ENCODE results near the gene TMEM45A. TPM values are rescaled to one million over a fixed set of nuclear protein-coding genes. Genes with fewer than 3 reads are reported as not detected.
A peak's percentile ranks its signal among the peaks of the same experiment; 100 is the strongest.
"Not testable (repeated sequence)": the region's sequence is repeated elsewhere in the genome, so short reads cannot be mapped to it uniquely, and the experiment has no call there.

Gene TMEM45A
- total RNA-seq, 1 donor from 2014 or later = 3.2 TPM

DNA sequence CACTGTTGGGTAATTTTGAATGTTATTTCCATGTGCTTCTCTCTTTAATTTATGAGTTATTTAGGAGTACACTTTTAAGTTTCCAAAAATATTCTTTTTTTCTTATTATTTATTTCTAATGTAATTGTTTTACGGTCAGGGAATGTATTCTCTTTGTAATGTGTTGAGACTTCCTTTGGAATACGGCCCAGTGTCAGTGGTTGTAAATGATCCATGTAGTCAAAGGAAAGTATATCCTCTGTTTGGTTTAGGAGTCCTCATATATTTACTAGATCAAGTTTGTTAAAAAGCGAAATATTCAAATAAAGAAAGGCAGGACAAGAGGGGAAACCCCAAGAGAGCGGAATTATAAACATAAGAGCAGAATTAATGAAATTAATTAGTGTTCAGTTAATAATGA, 68.0 kb downstream of the TMEM45A start:
- no peak for DNase-seq
- ATAC-seq = no peak
- intact Hi-C loops (cut with micrococcal nuclease) = no loop called here

DNA sequence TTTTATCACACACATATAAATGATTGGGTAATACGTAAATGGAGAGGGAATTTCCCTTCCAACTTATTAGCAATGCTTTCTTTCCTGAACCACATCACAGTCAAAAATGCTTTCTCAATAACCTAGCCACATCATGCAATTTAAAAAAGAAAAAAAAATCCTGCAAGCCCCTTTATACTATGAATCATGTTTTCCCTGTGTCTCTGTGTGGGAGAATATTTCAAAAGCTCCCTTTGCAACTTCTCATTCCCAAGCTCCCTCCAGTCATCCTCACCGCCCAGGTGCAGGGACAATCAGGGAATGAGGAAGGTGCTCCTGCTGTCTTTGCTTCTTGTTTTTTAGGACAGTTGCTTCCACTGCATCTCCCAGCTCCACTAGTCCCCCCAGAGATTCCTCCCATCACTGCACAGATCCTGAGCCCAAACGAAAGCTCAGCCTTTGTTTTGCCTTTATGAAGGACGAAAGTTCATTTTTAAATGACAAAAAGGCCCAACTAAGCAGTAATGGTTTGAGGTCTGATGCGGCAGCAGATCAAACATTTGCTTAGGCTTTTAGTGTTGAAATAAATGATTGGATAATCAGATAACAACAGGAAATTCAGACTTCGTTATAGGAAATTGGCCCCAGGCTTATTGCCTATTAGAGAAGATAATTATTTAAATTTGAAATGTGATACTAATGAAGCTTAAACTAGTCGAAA, 69.2 kb downstream of the TMEM45A start:
- intact Hi-C loops (cut with micrococcal nuclease) = no loop called here
- DNase-seq (no peak), ATAC-seq (no peak)

DNA sequence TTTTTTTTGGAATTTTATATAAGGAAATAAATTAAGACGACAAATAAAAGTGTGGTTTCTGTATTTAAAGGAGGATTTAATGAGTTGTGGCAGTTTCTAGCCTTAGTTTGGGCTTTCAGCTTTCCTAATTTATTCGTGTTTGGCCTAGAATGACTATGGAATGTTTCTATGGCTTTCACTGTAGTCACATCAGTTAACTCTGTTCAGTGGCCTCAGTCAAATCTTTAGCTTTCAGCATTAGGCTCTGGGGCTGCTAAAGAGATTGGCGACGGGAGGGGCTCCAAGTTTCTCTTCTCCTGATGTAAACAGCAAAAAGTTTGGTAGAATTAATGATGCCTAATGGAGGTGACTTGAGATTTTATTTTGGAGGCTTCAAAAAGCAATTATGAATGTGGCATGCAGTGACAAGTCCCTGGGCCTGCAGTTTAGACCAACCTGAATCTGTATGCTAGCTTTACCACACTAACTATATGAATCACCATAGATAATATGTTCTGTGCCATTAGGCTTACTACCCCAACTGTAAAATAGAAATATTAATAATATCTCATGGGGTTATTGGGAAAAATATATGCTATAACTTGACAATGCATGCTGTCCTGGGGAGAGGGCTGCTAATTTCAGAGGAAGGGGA, 69.9 kb downstream of the TMEM45A start:
- no peak for DNase-seq
- ATAC-seq = no peak
- intact Hi-C loops (cut with micrococcal nuclease) = no loop called here

DNA sequence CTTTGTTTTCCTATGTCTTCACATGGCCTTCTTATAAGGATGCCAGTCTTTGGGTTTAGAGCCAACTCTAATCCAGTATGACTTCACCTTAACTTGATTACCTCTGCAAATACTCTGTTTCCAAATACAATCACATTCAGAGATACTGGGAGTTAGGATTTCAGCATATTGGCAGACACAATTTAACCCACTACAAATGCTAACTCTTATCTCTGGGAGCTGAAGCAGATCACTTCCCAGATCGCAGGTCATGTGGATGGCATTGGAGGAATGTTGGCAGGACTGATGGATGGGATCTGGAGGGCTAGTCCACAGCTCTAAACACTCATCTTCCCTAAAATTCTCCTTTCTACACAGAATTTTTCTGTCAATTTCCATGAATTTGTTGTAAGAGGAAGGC, 70.8 kb downstream of the TMEM45A start:
- DNase-seq (no peak), ATAC-seq (no peak)
- intact Hi-C loops (cut with micrococcal nuclease) = no loop called here

DNA sequence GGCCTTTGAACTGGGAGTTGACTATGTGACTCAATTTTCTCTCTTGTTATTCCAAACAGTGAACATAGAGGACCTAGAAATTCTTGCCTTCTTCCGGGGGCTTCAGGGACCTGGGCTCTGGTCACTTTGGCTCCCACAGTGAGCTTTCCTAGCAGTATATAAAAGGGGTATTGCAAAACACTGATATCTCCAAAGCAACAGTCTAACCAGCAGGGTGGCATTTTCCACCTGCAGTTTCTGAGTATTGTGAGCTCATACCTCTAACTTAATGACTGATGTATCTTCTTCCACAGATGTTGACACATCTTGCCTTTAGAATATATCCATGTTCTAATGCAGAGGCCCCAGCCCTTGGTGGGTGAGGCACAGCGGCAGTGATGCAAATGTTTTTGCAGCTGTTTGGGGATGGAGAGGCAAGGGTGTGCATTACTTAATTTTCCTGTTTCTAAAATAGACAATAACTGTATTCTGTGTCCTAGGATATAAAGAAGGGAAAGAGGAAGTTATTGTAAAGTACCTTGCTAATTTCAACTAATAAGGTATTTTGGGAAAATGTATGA, 71.3 kb downstream of the TMEM45A start:
- DNase-seq (no peak), ATAC-seq (no peak)
- intact Hi-C loops (cut with micrococcal nuclease) = no loop called here

DNA sequence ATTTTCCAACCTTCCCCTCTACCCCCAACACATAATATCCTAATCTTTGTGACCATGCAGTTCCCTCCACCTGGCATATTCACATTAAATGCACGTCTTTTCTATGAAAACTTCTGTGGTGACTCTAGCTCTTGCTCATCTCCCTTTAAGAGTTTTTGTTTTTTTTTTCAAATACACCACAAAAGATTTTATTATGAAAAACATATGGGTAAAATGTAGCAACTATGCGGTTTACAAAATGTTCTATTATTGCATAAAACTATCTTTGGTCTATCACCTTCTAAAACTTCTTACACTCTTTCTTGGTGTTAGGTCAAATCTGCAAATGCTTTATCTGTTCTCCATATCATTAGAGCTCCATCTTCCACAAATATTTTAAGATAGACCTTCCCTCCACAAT, 78.4 kb downstream of the TMEM45A start:
- ATAC-seq = no peak
- intact Hi-C loops (cut with micrococcal nuclease) = no loop called here
- no peak for DNase-seq

DNA sequence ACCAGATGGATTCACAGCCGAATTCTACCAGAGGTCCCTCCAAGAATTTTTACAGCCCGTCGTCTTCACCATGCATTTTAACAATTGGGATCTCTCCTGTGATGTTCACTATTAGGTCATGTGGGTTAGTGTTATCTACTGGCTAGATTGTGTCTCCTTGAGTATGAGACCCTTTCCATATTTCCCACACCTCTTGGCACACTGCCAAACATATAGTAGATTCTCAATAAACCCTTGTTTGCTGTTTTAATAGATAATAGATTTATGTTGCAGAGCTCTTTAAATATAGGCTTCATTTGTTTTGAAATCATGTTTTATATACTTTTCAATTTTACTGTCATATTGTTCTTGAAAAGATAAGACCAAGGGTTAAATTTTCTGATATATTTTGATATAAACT, 82.1 kb downstream of the TMEM45A start:
- no peak for ATAC-seq
- no peak for DNase-seq
- intact Hi-C loops (cut with micrococcal nuclease) = no loop called here

DNA sequence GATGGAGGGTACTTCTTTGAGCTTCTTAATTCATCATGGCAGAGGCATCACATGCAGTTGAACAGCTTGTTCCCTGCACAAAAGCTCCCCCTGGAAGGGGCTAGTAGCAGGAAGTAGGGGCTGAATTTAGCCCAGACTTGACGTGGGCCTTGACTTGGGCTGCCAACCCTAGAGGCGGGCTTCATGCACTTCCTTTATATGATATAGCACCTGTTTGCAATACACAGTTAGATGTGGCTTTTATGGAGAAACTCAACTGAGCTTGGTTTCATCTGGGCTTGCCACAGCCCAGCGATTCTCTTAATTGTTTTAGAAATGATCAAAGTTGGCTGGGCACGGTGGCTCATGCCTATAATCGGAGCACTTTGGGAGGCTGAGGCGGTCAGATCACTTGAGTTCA, 83.3 kb downstream of the TMEM45A start:
- DNase-seq (no peak), ATAC-seq (no peak)
- intact Hi-C loops (cut with micrococcal nuclease) = no loop called here

DNA sequence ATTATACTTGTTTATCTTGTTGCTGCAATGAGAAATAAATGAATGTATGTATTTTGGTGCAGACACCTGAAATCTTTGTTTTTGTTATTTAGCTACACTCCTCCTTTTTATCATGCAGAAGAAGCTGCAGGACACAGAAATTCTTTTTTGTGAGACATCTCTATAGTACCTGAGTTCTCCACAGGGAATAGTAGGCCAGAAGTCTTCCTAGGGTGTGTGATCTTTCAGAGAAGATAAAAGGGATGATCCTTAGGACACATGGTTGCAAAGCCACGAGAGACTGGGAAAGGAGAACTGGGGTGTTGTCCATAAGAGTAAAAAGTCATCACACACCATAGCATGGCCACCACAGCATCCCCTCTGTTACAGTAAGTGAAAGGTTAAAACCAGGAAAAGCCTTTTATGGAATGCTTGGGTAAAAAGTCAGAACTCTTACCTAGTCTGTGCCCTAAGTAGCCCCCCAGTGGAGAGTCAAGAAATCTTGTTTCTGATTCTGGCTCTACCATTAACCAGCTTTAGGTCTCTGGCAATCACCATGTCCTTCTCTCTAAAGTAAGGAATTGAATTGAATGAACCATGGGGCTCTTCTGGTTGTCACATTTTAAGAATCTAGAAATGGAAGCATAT, 85.1 kb downstream of the TMEM45A start:
- DNase-seq (no peak), ATAC-seq (no peak)
- intact Hi-C loops (cut with micrococcal nuclease) = no loop called here

DNA sequence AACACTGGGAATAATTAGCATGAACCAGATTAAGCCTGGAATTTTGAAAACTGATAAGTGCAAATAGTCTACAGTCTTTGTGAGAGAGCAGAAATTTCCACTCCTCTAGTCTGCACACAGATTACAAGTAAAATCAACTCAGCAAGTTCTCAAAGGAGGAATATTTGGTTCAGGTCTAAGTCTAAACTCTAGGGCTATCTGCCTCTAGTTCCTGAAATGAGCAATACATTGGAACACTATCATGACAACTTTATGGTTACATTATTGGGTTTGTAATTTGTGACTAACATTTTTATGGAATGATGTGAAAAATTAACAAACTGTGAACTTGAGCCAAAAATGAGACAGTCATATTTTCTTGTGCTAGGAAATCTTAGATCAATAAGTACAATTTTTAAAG, 86.2 kb downstream of the TMEM45A start:
- intact Hi-C loops (cut with micrococcal nuclease) = no loop called here
- no peak for ATAC-seq
- no peak for DNase-seq

DNA sequence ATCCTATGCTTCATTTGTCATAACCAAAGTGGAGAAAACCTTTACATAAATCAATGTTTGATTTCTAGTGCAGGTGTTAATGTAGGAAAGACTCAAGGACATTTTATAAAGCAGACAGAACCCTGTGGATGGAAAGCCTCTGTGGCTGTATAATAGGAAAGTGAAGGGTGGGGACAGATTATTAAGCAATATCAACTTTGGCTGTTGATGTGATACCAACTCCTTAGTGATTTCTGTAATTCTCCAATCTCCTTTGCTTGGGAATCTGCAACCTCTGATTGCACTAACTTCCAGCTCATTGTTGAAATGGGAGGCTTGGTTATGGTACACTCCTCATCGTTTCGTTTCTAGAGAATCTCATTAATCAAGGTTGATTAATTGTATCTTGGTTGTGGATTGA, 87.7 kb downstream of the TMEM45A start:
- DNase-seq = no peak
- ATAC-seq = no peak
- intact Hi-C loops (cut with micrococcal nuclease) = no loop called here

DNA sequence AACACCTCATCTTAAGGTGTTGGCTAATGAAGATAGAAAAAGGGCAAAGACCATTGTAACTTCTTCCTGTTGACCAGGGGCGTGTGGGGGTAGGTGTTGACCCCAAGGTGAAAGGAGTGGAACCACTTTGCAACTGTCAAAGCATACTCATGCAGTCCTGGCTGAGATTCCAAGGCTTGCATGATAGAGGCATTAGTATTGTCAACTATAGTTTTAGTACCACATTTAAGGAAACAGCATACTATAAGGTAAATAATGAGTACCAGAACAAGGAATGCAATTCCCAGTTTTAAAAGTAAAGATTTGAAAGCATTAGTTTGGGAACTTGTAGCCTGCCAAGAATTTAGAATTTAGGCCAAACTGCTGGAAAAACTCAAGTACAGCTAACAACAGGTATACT, 89.2 kb downstream of the TMEM45A start:
- ATAC-seq = no peak
- no peak for DNase-seq
- intact Hi-C loops (cut with micrococcal nuclease) = no loop called here

DNA sequence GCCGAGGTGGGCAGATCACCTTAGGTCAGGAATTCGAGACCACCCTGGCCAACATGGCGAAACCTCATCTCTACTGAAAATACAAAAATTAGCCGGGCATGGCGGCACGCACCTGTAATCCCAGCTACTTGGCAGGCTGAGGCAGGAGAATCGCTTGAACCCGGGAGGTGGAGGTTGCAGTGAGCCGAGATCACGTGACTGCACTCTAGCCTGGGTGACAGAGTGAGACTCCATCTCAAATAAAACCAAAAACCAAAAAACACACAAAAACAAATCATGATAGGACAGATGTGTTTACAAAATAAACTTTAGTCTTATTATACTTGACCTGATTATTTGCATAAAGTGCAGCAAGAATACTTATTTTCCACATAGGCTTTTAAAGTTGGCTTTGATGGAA, 89.7 kb downstream of the TMEM45A start:
- ATAC-seq; DNase-seq; intact Hi-C loops (cut with micrococcal nuclease): not testable (repeated sequence)

DNA sequence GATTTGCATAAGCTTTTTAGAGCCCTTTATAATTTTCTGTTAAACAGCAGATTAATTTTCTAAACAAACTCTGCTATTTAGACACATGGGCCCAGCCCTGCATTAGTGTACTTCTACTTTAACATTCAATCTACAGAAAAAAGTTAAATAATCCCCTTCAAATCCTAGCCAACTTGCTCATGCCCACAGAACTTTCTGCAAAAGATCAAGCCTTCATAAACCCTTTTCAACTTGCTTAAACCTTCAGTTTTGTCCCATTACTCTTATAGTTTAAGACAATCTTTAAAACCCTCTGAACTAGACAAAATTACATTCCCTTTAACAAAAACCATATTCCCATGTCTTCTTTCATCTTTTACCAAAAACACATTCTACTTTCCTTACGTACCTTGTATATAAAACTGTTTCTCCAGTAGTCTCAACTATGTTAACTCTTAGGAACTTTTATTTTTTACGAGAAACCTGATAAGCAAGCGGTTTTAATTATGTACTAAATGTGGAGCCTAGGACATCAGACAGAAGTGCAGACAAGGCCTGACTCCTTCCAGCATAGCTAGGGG, 91.8 kb downstream of the TMEM45A start:
- intact Hi-C loops (cut with micrococcal nuclease) = no loop called here
- no peak for ATAC-seq
- DNase-seq = no peak

DNA sequence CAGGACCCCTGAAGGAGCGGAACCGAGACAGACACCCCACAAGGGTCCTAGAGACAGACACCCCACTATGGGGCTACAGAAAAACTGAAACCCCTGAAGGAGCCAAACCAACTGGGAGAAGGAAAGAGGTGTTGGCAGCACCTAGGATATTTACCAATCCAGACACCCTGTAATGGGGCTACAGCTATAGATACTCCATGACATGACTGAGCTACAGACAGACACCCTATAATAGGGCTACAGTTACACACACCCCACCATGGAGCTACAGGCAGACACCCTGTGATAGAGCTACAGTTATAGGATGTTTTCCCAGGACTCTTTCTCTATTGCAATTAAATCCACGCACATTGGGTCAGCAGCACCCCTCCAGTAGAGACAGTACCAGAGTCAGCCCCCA, 94.4 kb downstream of the TMEM45A start:
- no peak for DNase-seq
- intact Hi-C loops (cut with micrococcal nuclease) = loop anchor here (5.0 kb wide), 1 partner anchor 755 kb away; no protein-coding TSS in a partner anchor
- no peak for ATAC-seq

DNA sequence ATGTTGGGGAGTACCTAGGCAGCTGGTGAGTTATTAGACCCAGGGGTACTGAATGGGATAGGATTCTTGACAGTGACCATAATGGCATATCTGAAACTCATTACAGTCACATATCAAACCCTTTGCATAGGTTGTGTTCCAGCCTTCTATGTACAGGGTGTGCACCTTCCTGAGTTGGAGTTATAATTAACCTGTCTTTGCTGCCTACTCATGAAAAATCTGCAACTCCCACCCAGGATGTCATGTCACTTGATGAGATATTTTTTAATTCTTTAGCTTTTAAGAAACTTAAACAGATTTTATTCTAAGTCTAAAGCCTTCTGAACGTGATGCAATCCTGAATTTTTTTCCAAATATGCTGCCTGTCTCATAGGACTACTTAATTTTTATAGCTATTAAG, 95.8 kb downstream of the TMEM45A start:
- ATAC-seq (no peak), DNase-seq (no peak)
- intact Hi-C loops (cut with micrococcal nuclease) = loop anchor here (5.0 kb wide), 1 partner anchor 756 kb away; no protein-coding TSS in a partner anchor

DNA sequence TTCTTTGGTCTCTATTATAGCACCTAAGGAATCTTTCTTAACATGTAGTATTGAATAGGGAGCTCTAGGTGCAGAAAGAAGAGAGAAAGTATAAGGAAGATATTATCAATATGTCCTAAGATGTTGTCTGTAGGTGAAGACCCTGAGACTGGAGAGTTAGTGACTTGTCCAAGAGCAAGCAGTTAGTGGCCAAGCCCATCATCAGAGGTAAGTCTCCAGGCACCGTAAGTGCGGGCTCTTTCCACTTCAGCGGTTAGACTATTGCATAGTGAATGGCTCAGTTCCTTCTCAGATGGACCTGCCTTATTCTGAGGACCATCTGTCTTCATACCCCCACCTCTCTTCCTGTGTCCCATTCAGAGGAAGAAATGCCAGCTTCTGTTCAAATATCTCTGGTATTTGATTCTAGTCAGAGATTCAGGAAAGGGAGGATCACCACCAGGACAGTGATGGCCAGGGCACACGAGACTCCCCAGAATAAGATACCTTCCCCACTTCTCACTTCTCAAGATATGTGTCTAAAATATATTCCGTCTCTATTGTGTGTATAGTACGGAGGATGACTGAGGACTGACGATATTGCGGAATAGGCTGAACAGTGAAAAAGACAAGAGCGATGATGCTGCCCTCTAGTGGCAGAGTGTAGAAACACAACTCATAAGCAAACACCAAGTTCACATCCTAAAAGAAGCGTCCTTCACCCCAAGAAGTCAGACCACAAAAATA, 97.9 kb downstream of the TMEM45A start:
- intact Hi-C loops (cut with micrococcal nuclease) = loop anchor here (5.0 kb wide), 1 partner anchor 128 kb away; no protein-coding TSS in a partner anchor
- DNase-seq = no peak
- ATAC-seq = peak; percentile 77

DNA sequence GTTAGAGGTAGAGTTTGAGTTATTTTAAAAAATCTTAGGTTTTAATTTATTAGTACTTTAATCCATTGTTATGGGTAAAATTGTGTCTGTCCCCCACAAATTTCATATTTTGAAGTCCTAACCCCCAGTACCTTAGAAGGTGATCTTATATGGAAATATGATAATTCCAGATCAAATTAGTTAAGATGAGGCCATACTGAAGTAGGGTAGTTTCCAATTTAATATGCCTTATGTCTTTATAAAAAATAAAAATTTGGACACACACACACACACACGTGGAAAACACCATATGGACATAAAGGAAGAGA, 98.4 kb downstream of the TMEM45A start:
- intact Hi-C loops (cut with micrococcal nuclease) = loop anchor here (5.0 kb wide), 1 partner anchor 128 kb away; no protein-coding TSS in a partner anchor
- no peak for DNase-seq
- ATAC-seq = no peak

DNA sequence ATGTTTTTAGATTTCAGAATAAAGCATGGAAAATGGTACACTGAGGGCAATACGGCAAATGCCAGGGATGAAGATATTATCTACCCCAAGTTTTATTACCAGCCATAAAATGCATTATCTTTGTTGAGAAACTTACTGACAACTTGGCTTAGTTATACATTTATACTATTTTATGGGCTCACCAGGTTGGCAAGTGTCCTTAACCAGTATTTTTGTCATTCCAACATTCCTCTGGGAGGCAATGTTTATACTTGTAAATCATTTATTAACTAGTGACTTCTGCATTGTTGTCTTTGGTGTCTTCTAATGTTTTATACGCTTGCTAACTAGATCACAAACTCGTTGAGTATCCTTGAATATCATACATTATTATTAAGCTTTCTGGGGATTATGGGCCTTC, 99.0 kb downstream of the TMEM45A start:
- no peak for DNase-seq
- no peak for ATAC-seq
- intact Hi-C loops (cut with micrococcal nuclease) = loop anchor here (5.0 kb wide), 1 partner anchor 129 kb away; no protein-coding TSS in a partner anchor

Measured in left ventricle myocardium superior (tissue), 1 donor.